IMR-90 (cell line): ENCODE data around the gene RAD51B. TPM values are rescaled to one million over a fixed set of nuclear protein-coding genes. Genes with fewer than 3 reads are reported as not detected.

Source experiments
- ATAC-seq: fragments of 200-7000 bp; cut with Tn5 transposase; 2 replicates; pipeline ENCODE4 v1.9.1; 2020; ENCODE audit warnings: low read depth, mild to moderate bottlenecking, moderate library complexity
- BruUV-seq: library from RNA; stranded (reverse); fragments of 400-500 nt; replicated peaks from 2 replicates; lab custom pipeline; 2021; lab: Mats Ljungman, UMichigan
- CTCF ChIA-PET: fragments of 300-600 bp; formaldehyde crosslinking; extraction: SDS; loops from one replicate; lab custom pipeline; 2021; ENCODE audit warnings: antibody characterized with exemption; lab: Yijun Ruan, JAX
- POLR2A ChIA-PET: fragments of 300-600 bp; sonication (Branson Sonifier 250); formaldehyde crosslinking; loops from one replicate; lab custom pipeline; 2022; ENCODE audit warnings: antibody characterized with exemption; ENCODE audit not compliant: unreplicated experiment; lab: Charles Lee
- DNase-seq: peaks from one replicate; pipeline ENCODE4 v3.0.0; 2013
- H2AFZ ChIP-seq: replicated peaks from 2 replicates; pipeline ENCODE3; 2013; ENCODE audit warnings: low read length, mild to moderate bottlenecking; ENCODE audit not compliant: poor library complexity
- H2AK5ac ChIP-seq: 2 replicates; pipeline ENCODE4 v1.6.1; 2013; ENCODE audit warnings: low read depth, low read length, inconsistent platforms
- H2AK9ac ChIP-seq: replicated peaks from 2 replicates; pipeline ENCODE3; 2013; ENCODE audit warnings: mild to moderate bottlenecking, low read depth, low read length, moderate library complexity; ENCODE audit not compliant: poor library complexity
- H2BK120ac ChIP-seq: 2 replicates; pipeline ENCODE4 v1.6.1; 2013; ENCODE audit warnings: low read depth, low read length, inconsistent platforms
- H2BK15ac ChIP-seq: 3 replicates; pipeline ENCODE4 v1.6.1; 2013; ENCODE audit warnings: low read depth, low read length, inconsistent platforms
- H2BK20ac ChIP-seq: 2 replicates; pipeline ENCODE4 v1.6.1; 2013; ENCODE audit warnings: low read depth, mild to moderate bottlenecking, inconsistent platforms, low read length, moderate library complexity
- H2BK5ac ChIP-seq: 2 replicates; pipeline ENCODE4 v1.6.1; 2013; ENCODE audit warnings: mild to moderate bottlenecking, low read depth, low read length, inconsistent platforms; ENCODE audit not compliant: poor library complexity, severe bottlenecking
- H3K14ac ChIP-seq: replicated peaks from 2 replicates; pipeline ENCODE4 v1.6.1; 2013; ENCODE audit warnings: low read depth, low read length, inconsistent platforms
- H3K18ac ChIP-seq: 2 replicates; pipeline ENCODE4 v1.6.1; 2013; ENCODE audit warnings: low read depth, low read length, control low read depth
- H3K23ac ChIP-seq: 2 replicates; pipeline ENCODE4 v1.6.1; 2013; ENCODE audit warnings: low read depth, low read length, inconsistent platforms
- H3K27ac ChIP-seq: 2 replicates; pipeline ENCODE4 v1.5.1; 2013; ENCODE audit warnings: mild to moderate bottlenecking, control low read depth, low read length; ENCODE audit not compliant: insufficient read depth
- H3K27me3 ChIP-seq: 2 replicates; pipeline ENCODE4 v1.6.1; 2013; ENCODE audit warnings: low read length; ENCODE audit not compliant: control insufficient read depth, insufficient read depth
- H3K36me3 ChIP-seq: 2 replicates; pipeline ENCODE4 v1.6.1; 2013; ENCODE audit warnings: low read length, mixed read lengths; ENCODE audit not compliant: control insufficient read depth, insufficient read depth
- H3K4ac ChIP-seq: 2 replicates; pipeline ENCODE4 v1.6.1; 2013; ENCODE audit warnings: low read depth, low read length, inconsistent platforms
- H3K4me1 ChIP-seq: 2 replicates; pipeline ENCODE4 v1.6.1; 2013; ENCODE audit warnings: low read length, mixed read lengths; ENCODE audit not compliant: control insufficient read depth, insufficient read depth
- H3K4me2 ChIP-seq: 2 replicates; pipeline ENCODE4 v1.6.1; 2013; ENCODE audit warnings: low read depth, mild to moderate bottlenecking, control low read depth, low read length, moderate library complexity
- H3K4me3 ChIP-seq: 2 replicates; pipeline ENCODE4 v1.5.1; 2013; ENCODE audit warnings: low read depth, mild to moderate bottlenecking, control low read depth, low read length, moderate library complexity; ENCODE audit not compliant: insufficient read depth
- H3K56ac ChIP-seq: 2 replicates; pipeline ENCODE4 v1.6.1; 2013; ENCODE audit warnings: low read length, inconsistent platforms; ENCODE audit not compliant: insufficient read depth; ENCODE audit errors: extremely low read depth
- H3K79me1 ChIP-seq, 2 experiments: 2 replicates each; pipeline ENCODE4 v1.6.1; 2013; ENCODE audit warnings: low read length in 2 of 2, inconsistent platforms in 1 of 2, low read depth in 1 of 2
- H3K9ac ChIP-seq: 2 replicates; pipeline ENCODE4 v1.6.1; 2013; ENCODE audit warnings: low read depth, low read length, control low read depth
- H3K9me1 ChIP-seq: 2 replicates; pipeline ENCODE4 v1.6.1; 2013; ENCODE audit warnings: low read length, inconsistent platforms; ENCODE audit not compliant: insufficient read depth
- H3K9me3 ChIP-seq: 2 replicates; pipeline ENCODE4 v1.6.1; 2013; ENCODE audit warnings: low read length; ENCODE audit not compliant: control insufficient read depth, insufficient read depth
- H4K20me1 ChIP-seq: 2 replicates; pipeline ENCODE4 v1.6.1; 2013; ENCODE audit warnings: low read length, inconsistent platforms; ENCODE audit not compliant: insufficient read depth
- H4K5ac ChIP-seq: 2 replicates; pipeline ENCODE4 v1.6.1; 2013; ENCODE audit warnings: mild to moderate bottlenecking, low read depth, low read length, control low read depth
- H4K8ac ChIP-seq, 2 experiments: 2 replicates each; pipeline ENCODE4 v1.6.1; 2013; ENCODE audit warnings: low read depth in 2 of 2, low read length in 2 of 2, control low read depth in 1 of 2, inconsistent platforms in 1 of 2
- H4K91ac ChIP-seq: 2 replicates; pipeline ENCODE4 v1.6.1; 2013; ENCODE audit warnings: low read depth, low read length, inconsistent platforms; ENCODE audit not compliant: insufficient read depth
- BHLHE40 ChIP-seq: fragments of 150-350 bp; IDR thresholded peaks from 2 replicates; pipeline ENCODE4 v1.6.1; 2016; ENCODE audit warnings: mild to moderate bottlenecking, low read depth, low read length
- CHD1 ChIP-seq: IDR thresholded peaks from 2 replicates; pipeline ENCODE4 v1.6.1; 2012; ENCODE audit warnings: low read depth, low read length, improper control_type of control experiment
- MXI1 ChIP-seq: IDR thresholded peaks from 2 replicates; pipeline ENCODE4 v1.6.1; 2012; ENCODE audit warnings: low read depth, mild to moderate bottlenecking, low read length, moderate library complexity, borderline replicate concordance
- NFE2L2 ChIP-seq: fragments of 150-350 bp; IDR thresholded peaks from 2 replicates; pipeline ENCODE4 v1.6.1; 2016; ENCODE audit warnings: low read depth, mild to moderate bottlenecking, low read length
- SMC3 ChIP-seq: fragments of 150-350 bp; IDR thresholded peaks from 2 replicates; pipeline ENCODE4 v1.6.1; 2016; ENCODE audit warnings: low read depth, mild to moderate bottlenecking, antibody characterized with exemption, low read length, moderate library complexity
- WGBS, 2 experiments: methylation state at CpG; one replicate each; pipeline versions ENCODE4 v1.1.5 to v1.1.7; 2013; ENCODE audit warnings: missing lambda C conversion rate in 2 of 2; ENCODE audit not compliant: insufficient read length in 1 of 2; ENCODE audit errors: extremely low coverage in 2 of 2; 5-methylcytosine and 5-hydroxymethylcytosine counted together
- dilution Hi-C: fragments of 300-500 bp; cut with HindIII; formaldehyde crosslinking; loops from one replicate; pipeline ENCODE4 v1.14.3; 2018; ENCODE audit warnings: low sequenced_read_pairs; ENCODE audit not compliant: unreplicated experiment
- in situ Hi-C: fragments of 300-500 bp; cut with MboI; formaldehyde crosslinking; loops from 3 replicates; pipeline ENCODE4 v1.14.3; 2019; ENCODE audit warnings: low sequenced_read_pairs, inconsistent platforms, mixed read lengths
- intact Hi-C: fragments of 100-400 bp; cut with micrococcal nuclease; formaldehyde crosslinking; loops from 2 replicates; pipeline ENCODE4 v1.10.0; 2022
- polyA plus RNA-seq, 3 experiments: library from polyadenylated mRNA; depleted of rRNA; stranded (reverse); fragments of >200 nt; gene quantifications; 2 replicates each; pipeline ENCODE4 v1.2.3, GENCODE V29; 2012; ENCODE audit warnings: low replicate concordance in 1 of 3
- total RNA-seq: library from RNA; depleted of rRNA; stranded (reverse); fragments of >200 nt; gene quantifications from 2 replicates; pipeline ENCODE4 v1.2.3, GENCODE V29; 2012
- TF ChIP-seq, protein P1 (sequence below): fragments of 150-350 bp; IDR thresholded peaks from 2 replicates; pipeline ENCODE4 v1.6.1; 2017; ENCODE audit warnings: mild to moderate bottlenecking, antibody characterized with exemption, low read length, low read depth
- TF ChIP-seq, protein P2 (sequence below): conservative IDR thresholded peaks from 2 replicates; pipeline ENCODE4 v1.5.1; 2012; ENCODE audit warnings: mild to moderate bottlenecking, low read depth, low read length, improper control_type of control experiment

Gene RAD51B
- total and polyA plus RNA-seq, 2 of the 4 experiments (the other 2 are of a cell fraction): 5.1 to 18.8 TPM

GRCh38 chr14:68238976-68239375, 419.4 kb downstream of the RAD51B start (continued):
- TF ChIP-seq CHD1: no peak
- no peak for TF ChIP-seq MXI1
- TF ChIP-seq NFE2L2: no peak
- no peak for TF ChIP-seq BHLHE40
- TF ChIP-seq SMC3: no peak

DNA sequence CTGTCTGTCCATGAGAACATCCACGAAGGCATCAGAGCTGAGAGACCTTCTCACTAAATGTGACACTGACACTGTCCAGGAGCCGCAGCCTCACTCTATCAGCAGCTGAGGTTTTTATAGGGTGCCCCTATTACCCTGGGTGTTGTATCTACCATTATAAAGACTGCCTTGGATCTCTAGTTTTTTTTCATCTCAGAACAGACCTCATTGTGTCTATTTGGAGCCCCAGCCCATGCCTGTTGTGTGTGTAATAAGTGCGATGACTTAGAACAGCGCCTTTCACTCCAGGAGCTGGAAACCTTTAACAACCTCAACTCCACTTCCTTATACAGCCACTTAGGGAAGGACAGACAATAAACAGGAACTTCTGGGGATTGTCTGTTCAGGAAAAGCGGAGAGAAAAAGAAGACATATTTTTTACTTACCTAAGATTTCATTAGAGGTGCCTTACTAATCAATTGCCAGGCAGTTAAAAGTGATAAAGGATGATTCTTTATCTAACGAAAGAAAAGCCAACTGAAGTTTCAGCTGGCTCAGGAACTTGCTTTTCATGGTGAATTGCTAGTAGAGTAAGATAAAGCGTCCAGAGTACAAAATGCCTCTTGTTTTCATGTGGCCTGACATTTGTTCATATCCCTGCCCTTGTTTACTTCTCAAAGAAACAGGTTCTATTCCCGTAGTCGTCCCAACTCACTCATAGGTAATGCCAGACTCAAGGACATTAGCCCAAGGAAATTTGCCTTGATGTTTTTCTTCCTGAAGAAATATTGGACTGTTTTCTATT, 420.6 kb downstream of the RAD51B start:
- ChIA-PET CTCF (no interaction called here), POLR2A (interaction anchor here (1.0 kb wide), 1 partner anchor 553 kb away, joined by 4 read pairs; the partner anchor contains the start of gene ZFP36L1)
- no peaks in the 10 kb centered on the region for H3K36me3 ChIP-seq
- no peak overlapping the region for H4K8ac ChIP-seq
- H3K18ac ChIP-seq: peak overlapping the region; percentile 59; the same call in 1 of the 2 replicates
- H3K4ac ChIP-seq: no peak overlapping the region
- no peak overlapping the region for H3K4me2 ChIP-seq
- H3K23ac ChIP-seq: no peak overlapping the region
- H3K56ac ChIP-seq: no peak overlapping the region
- peak overlapping the region; percentile 53; the same call in 1 of the 2 replicates for H2BK20ac ChIP-seq
- no peaks in the 10 kb centered on the region for H3K27me3 ChIP-seq
- peaks cover 7% of the 10 kb centered on the region for H3K4me1 ChIP-seq
- no CpG with 5 or more reads among the region's 9 CpGs for WGBS, 2 experiments
- ATAC-seq (no peak), DNase-seq (no peak)
- no peak overlapping the region for H4K5ac ChIP-seq
- in situ Hi-C loops: loop anchor here (5.0 kb wide), 1 partner anchor 288 kb away; no protein-coding TSS in a partner anchor
- no peak overlapping the region for H3K14ac ChIP-seq
- no peak overlapping the region for H3K4me3 ChIP-seq
- TF ChIP-seq, protein P1, sequence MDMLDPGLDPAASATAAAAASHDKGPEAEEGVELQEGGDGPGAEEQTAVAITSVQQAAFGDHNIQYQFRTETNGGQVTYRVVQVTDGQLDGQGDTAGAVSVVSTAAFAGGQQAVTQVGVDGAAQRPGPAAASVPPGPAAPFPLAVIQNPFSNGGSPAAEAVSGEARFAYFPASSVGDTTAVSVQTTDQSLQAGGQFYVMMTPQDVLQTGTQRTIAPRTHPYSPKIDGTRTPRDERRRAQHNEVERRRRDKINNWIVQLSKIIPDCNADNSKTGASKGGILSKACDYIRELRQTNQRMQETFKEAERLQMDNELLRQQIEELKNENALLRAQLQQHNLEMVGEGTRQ: no peak
- TF ChIP-seq, protein P2, sequence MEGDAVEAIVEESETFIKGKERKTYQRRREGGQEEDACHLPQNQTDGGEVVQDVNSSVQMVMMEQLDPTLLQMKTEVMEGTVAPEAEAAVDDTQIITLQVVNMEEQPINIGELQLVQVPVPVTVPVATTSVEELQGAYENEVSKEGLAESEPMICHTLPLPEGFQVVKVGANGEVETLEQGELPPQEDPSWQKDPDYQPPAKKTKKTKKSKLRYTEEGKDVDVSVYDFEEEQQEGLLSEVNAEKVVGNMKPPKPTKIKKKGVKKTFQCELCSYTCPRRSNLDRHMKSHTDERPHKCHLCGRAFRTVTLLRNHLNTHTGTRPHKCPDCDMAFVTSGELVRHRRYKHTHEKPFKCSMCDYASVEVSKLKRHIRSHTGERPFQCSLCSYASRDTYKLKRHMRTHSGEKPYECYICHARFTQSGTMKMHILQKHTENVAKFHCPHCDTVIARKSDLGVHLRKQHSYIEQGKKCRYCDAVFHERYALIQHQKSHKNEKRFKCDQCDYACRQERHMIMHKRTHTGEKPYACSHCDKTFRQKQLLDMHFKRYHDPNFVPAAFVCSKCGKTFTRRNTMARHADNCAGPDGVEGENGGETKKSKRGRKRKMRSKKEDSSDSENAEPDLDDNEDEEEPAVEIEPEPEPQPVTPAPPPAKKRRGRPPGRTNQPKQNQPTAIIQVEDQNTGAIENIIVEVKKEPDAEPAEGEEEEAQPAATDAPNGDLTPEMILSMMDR: no peak
- TF ChIP-seq NFE2L2: no peak
- peaks cover 12% of the 10 kb centered on the region for H3K9me1 ChIP-seq
- BruUV-seq: no TSS peak
- H2BK15ac ChIP-seq: no peak overlapping the region
- intact Hi-C loops: no loop called here
- H4K20me1 ChIP-seq: no peaks in the 10 kb centered on the region
- peak overlapping the region; percentile 25; the same call in 1 of the 2 replicates for H2BK120ac ChIP-seq
- peak overlapping the region; percentile 70 for H2AK5ac ChIP-seq
- no peak overlapping the region for H2AK9ac ChIP-seq
- H3K79me1 ChIP-seq: no peaks in the 10 kb centered on the region
- no peak overlapping the region for H4K91ac ChIP-seq
- no peak overlapping the region for H2AFZ ChIP-seq
- dilution Hi-C loops: no loop called here
- no peaks in the 10 kb centered on the region for H3K9me3 ChIP-seq
- H3K27ac ChIP-seq: no peak overlapping the region
- H3K9ac ChIP-seq: no peak overlapping the region
- H2BK5ac ChIP-seq: no peak overlapping the region
